HG03025 (cell line): Measurements from ENCODE around the gene CCR5AS.
"Not testable (repeated sequence)": the region's sequence is repeated elsewhere in the genome, so short reads cannot be mapped to it uniquely, and the experiment has no call there.

Source experiments
- ATAC-seq: cut with Tn5 transposase; IDR thresholded peaks from one replicate; pipeline ENCODE4 v1.9.1; 2021; ENCODE audit warnings: mild to moderate bottlenecking, moderate library complexity; ENCODE audit not compliant: unreplicated experiment, low FRiP score

The CCR5AS gene

GRCh38 chr3:46406788-46407611 lies at the start of gene CCR5AS, which contains the start of gene CCRL2:
Gene CCR5AS, minus strand, starts transcription at chr3:46407066.
Gene CCRL2, plus strand, starts transcription at chr3:46407259. Its CDS starts 821 bp downstream, at chr3:46408080.
- no peak for ATAC-seq

- ATAC-seq = no peak
Measured at GRCh38 chr3:46456118-46456517, 49.3 kb upstream of the CCR5AS start.

- no peak for ATAC-seq
Measured at GRCh38 chr3:46455231-46456115, 48.6 kb upstream of the CCR5AS start.

GRCh38 chr3:46454606-46455005 lies 47.7 kb upstream of the CCR5AS start:
- ATAC-seq = no peak

GRCh38 chr3:46454209-46454595 lies 47.3 kb upstream of the CCR5AS start:
- no peak for ATAC-seq

GRCh38 chr3:46453526-46454208 lies 46.8 kb upstream of the CCR5AS start:
- ATAC-seq = no peak

- no peak for ATAC-seq
Measured at GRCh38 chr3:46449755-46450552, 43.1 kb upstream of the CCR5AS start.

- ATAC-seq = no peak
Measured at GRCh38 chr3:46448721-46449120, 41.9 kb upstream of the CCR5AS start.

- ATAC-seq = no peak
Measured at GRCh38 chr3:46447228-46447985, 40.5 kb upstream of the CCR5AS start.

GRCh38 chr3:46442576-46443530 lies 36.0 kb upstream of the CCR5AS start:
- ATAC-seq = no peak

- ATAC-seq = no peak
Measured at GRCh38 chr3:46440531-46441294, 33.8 kb upstream of the CCR5AS start.

GRCh38 chr3:46438831-46439230 lies 32.0 kb upstream of the CCR5AS start:
- ATAC-seq = no peak

GRCh38 chr3:46435081-46435726 lies 28.3 kb upstream of the CCR5AS start:
- no peak for ATAC-seq

- ATAC-seq = no peak
Measured at GRCh38 chr3:46433841-46434240, 27.0 kb upstream of the CCR5AS start.

- ATAC-seq = not testable (repeated sequence)
Measured at GRCh38 chr3:46433118-46433517, 26.3 kb upstream of the CCR5AS start.

GRCh38 chr3:46431905-46432304 lies 25.0 kb upstream of the CCR5AS start:
- ATAC-seq = not testable (repeated sequence)

- not testable (repeated sequence) for ATAC-seq
Measured at GRCh38 chr3:46430879-46431278, 24.0 kb upstream of the CCR5AS start.
